Astrocyte (in vitro differentiated cells and primary cell): ENCODE data around the gene VRK2.

Experiments used
- EZH2 ChIP-seq: IDR thresholded peaks from 2 replicates; pipeline ENCODE4 v1.6.1; 2012; ENCODE audit warnings: mild to moderate bottlenecking, low read length, inconsistent platforms; ENCODE audit not compliant: insufficient read depth
- TF ChIP-seq, protein P1 (sequence below): IDR thresholded peaks from 2 replicates; pipeline ENCODE4 v1.5.1; 2011; ENCODE audit warnings: low read depth, mild to moderate bottlenecking, inconsistent platforms, low read length, moderate library complexity; ENCODE audit not compliant: insufficient read depth

- TF ChIP-seq, protein P1, sequence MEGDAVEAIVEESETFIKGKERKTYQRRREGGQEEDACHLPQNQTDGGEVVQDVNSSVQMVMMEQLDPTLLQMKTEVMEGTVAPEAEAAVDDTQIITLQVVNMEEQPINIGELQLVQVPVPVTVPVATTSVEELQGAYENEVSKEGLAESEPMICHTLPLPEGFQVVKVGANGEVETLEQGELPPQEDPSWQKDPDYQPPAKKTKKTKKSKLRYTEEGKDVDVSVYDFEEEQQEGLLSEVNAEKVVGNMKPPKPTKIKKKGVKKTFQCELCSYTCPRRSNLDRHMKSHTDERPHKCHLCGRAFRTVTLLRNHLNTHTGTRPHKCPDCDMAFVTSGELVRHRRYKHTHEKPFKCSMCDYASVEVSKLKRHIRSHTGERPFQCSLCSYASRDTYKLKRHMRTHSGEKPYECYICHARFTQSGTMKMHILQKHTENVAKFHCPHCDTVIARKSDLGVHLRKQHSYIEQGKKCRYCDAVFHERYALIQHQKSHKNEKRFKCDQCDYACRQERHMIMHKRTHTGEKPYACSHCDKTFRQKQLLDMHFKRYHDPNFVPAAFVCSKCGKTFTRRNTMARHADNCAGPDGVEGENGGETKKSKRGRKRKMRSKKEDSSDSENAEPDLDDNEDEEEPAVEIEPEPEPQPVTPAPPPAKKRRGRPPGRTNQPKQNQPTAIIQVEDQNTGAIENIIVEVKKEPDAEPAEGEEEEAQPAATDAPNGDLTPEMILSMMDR = no peak
- TF ChIP-seq EZH2 = no peak
Measured at GRCh38 chr2:58140508-58141072, 94.0 kb downstream of the VRK2 start.
